GM19025 (cell line): ENCODE measurements around the gene ASTE1.
"Not testable (repeated sequence)": the region's sequence is repeated elsewhere in the genome, so short reads cannot be mapped to it uniquely, and the experiment has no call there.

Experiments
- ATAC-seq: cut with Tn5 transposase; IDR thresholded peaks from one replicate; pipeline ENCODE4 v1.9.1; 2021; ENCODE audit warnings: mild to moderate bottlenecking, low read depth, moderate library complexity; ENCODE audit not compliant: unreplicated experiment

The ASTE1 gene

GRCh38 chr3:131009698-131010097 is 16.9 kb downstream of the ASTE1 start:
- ATAC-seq = no peak

GRCh38 chr3:131008326-131008725 is 18.3 kb downstream of the ASTE1 start:
- ATAC-seq = no peak

DNA sequence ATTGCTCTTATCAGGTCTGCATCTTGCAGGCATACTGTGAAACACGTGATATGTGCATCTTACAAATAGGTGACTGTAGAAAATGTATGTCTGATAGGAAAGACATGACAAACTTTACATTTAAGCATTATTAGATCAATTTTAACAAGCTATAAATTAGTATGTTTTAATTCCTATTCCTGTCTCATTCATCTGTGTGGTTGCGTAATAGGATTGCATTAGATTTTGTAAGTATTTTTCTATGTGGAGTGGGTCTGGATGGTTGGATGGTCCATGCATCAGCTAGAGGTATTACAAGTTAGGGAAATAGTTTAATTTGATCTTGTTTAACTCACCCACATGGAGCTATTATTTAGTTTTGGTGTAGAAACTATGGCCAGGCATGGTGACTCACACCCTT is 18.8 kb downstream of the ASTE1 start:
- ATAC-seq = no peak

GRCh38 chr3:131007256-131007655 is 19.4 kb downstream of the ASTE1 start:
- no peak for ATAC-seq

DNA sequence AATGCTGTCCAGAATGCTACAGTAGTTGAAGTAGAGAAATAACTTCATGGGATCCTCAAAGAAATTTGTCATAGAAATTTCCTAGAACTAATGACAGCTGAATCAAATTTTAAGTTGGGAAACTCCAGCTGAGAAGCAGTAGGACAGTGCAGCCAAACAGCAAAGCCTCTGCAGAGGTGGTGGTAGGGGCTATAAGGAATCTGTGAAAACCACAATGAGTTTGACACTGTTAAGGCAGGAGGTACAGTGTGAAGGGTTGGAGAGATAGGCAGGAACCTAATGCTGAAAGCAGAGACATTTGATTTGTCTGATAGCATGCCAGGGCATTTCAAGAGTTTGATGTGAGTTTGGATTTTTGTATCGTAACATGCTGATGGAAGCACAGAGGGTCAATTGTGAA is 22.0 kb downstream of the ASTE1 start:
- ATAC-seq = no peak

DNA sequence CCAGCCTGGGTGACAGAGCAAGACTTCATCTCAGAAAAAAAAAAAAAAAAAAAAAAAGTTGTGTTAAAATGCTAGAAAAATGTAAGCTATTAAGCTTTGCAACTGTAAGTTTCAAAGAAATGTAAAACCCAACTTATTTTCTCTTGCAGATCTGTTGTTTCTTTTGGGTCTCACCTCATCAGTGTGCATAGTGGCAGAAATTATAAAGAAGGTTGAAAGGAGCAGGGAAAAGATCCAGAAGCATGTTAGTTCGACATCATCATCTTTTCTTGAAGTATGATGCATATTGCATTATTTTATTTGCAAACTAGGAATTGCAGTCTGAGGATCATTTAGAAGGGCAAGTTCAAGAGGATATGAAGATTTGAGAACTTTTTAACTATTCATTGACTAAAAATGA is 25.6 kb downstream of the ASTE1 start:
- no peak for ATAC-seq

DNA sequence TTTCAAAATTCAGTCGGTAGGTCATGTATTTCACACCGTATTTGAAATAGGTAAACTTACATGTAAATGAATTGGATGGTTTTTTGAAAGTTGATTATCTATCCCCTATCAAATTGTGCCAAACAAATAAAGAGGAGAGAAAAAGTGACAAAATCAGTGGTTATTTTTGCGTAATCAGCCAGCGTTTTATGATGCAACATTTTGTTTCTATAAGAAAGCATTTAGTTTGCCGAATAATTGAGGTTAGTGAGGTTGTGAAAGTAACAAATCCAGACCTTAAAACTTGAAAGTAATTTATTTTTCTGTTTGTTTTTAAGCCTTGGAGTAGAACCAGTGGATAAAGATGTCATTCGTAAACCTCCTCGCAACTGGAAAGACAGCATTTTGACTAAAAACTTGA is 29.3 kb downstream of the ASTE1 start:
- no peak for ATAC-seq

- no peak for ATAC-seq
These were observed 34.3 kb downstream of the ASTE1 start for GRCh38 chr3:130992344-130992743.

- no peak for ATAC-seq
These were observed 35.5 kb downstream of the ASTE1 start for GRCh38 chr3:130991126-130991525.

DNA sequence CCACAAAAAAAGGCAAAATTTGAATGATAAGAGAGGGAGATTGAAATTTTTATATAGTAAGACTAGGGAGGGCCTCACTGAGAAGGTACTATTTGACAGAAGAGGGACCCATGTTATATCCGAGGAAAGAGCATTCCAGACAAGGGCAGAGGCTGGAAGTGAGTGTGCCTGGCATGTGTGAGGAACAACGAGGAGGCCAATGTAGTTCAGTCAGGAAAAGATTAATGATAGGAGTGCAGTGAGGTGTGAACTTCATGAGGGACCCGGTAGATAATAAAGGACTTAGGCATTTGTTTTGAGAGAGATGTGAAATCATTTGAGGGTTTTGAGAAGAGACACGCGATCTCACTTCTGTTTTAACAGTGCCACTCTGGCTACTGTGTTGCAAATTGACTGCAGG is 36.3 kb downstream of the ASTE1 start:
- ATAC-seq = no peak

GRCh38 chr3:130981469-130981868 is 45.2 kb downstream of the ASTE1 start:
- no peak for ATAC-seq

GRCh38 chr3:130979117-130979516 is 47.5 kb downstream of the ASTE1 start:
- no peak for ATAC-seq

DNA sequence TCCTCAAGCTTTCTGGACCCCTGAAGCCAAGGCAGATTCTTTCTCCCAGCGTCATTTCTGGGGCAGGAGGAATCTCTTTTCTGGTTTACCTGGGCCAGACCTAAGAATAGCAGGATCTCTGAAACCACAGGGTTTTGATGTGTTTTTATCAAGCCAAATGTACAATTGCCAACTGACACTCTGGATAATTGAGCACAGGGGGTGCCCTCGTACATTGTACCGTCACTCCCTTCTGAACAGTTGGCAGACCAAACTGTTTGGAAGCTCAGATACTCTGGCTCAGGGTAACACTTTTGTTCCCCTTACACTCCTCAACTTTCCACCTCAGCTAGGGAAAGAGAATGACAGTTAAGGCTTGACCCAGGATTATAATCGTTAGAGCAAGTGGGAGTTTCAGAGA is 49.9 kb downstream of the ASTE1 start:
- ATAC-seq = no peak

DNA sequence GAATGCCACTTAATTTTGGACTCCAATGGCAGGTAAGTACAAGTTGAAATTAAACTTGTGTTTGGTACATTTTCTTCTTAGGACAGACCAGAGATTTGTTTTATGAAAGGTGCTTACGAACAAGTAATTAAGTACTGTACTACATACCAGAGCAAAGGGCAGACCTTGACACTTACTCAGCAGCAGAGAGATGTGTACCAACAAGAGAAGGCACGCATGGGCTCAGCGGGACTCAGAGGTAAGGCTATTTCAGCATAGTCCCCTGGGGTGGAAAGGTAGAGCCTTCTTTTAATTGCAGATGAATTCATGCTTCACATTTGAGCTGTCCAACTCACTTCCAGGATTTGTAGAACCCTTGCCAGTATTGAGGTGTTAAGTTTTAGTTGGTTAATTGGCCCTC is 51.4 kb downstream of the ASTE1 start:
- ATAC-seq = no peak

DNA sequence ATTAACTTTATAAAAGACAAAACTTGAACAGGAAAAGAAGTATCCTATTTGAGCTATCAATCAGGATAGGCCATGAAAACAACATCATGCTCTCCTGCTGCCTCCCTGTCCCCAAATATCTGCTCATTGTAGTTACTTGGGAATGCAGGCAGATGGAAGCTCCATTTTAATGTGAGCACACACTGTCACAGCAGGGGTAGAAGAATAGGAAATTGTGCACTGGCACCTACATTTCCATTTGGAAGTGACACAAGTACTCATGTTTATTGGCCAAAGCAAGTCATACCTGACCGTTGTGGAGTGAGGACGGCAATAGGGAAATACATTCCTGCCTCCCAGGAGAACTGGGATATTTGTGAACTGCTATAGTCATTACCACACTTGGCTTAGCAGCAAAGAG is 52.4 kb downstream of the ASTE1 start:
- no peak for ATAC-seq

GRCh38 chr3:130973406-130973805 is 53.2 kb downstream of the ASTE1 start:
- ATAC-seq = no peak

DNA sequence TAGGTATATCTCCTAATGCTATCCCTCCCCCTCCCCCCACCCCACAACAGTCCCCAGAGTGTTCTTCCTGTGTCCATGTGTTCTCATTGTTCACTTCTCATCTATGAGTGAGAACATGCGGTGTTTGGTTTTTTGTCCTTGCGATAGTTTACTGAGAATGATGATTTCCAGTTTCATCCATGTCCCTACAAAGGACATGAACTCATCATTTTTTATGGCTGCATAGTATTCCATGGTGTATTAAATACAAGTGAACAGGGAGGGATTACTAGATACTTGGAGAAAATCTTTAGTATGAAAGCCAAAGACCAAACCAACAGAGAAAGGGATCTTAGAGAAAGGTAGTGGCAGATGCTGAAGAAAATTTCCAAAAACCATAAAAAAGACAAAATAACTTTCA is 54.0 kb downstream of the ASTE1 start:
- ATAC-seq = not testable (repeated sequence)

DNA sequence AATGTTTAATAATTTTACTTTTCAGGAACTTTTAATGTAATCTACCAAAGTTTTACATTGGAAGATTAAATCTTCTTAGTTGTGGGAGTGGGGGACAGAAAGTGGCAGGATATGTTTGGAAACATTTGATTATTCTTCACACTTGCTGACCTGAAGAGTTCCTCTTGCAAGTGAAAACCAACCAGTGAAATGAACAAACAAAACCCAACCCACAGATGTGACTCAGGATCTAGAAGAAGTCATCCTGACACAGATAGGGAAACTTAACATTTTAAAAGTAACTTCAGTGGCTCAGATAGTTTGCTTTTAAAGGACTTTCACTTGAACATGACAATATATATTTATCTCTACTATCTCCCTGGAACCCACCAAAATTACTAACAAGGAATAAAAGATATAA is 55.4 kb downstream of the ASTE1 start:
- ATAC-seq = no peak

- no peak for ATAC-seq
These were observed 57.0 kb downstream of the ASTE1 start for GRCh38 chr3:130969621-130970020.

DNA sequence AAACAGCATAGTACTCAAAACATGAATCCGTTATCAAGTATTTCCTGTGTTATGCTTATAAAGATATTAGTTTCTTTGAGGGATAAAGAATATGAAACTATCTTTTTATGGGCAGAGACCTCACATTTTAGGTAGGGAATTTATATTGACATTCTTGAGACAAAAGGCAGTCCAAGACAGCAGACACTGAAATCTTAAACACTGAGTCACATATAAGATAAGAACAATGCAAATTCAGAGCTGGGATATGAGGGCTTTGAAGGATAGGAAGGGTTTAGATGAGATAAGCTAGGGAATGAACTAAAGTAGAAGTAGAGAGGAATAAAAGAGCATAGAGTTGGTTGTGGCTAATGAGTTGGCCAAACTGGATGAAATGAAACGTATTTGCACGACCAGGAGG is 58.4 kb downstream of the ASTE1 start:
- ATAC-seq = no peak

GRCh38 chr3:130967281-130967680 is 59.3 kb downstream of the ASTE1 start:
- no peak for ATAC-seq

GRCh38 chr3:130963878-130964277 is 62.7 kb downstream of the ASTE1 start:
- no peak for ATAC-seq
